22Rv1 (cell line): ENCODE measurements around the gene HDLBP.

ENCODE experiments used
- H3K27ac ChIP-seq: fragments of 450-650 bp; 2 replicates; pipeline ENCODE4 v1.5.1; 2017
- ZFX ChIP-seq: fragments of 450-650 bp; IDR thresholded peaks from 2 replicates; pipeline ENCODE4 v1.6.1; 2017; ENCODE audit warnings: antibody characterized with exemption, borderline replicate concordance
- TF ChIP-seq, protein P1 (sequence below): fragments of 450-650 bp; IDR thresholded peaks from 2 replicates; pipeline ENCODE4 v1.5.1; 2017; ENCODE audit warnings: mild to moderate bottlenecking

Gene HDLBP

DNA sequence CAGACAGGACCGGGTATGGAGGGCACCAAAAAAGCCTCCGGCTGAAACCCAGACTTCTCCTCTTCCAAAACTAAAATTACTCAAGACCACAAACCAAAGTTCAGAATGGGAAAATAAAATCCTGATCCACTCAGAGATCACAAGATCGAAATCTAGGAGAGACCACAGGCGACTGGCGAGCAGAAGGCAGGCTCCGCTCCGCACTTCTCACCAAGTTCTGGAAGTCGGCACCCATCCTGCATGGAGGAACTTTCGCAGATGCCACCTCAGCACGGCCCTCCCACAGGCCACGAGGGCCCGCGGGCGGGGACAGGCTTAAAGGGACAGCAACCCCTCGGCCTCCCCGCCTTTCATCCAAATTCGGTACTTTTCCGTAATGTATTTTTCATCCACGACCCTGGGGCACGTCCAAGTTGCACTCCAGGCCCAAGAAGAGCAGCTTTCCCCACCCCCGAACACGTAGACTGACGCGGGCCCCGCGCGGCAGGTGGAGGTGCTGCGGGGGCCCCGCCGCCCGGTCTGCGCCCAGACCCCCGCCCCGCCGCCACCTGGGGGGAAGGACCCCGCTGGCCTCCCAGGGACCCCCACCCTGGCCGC, 43.7 kb downstream of the HDLBP start:
- TF ChIP-seq, protein P1, sequence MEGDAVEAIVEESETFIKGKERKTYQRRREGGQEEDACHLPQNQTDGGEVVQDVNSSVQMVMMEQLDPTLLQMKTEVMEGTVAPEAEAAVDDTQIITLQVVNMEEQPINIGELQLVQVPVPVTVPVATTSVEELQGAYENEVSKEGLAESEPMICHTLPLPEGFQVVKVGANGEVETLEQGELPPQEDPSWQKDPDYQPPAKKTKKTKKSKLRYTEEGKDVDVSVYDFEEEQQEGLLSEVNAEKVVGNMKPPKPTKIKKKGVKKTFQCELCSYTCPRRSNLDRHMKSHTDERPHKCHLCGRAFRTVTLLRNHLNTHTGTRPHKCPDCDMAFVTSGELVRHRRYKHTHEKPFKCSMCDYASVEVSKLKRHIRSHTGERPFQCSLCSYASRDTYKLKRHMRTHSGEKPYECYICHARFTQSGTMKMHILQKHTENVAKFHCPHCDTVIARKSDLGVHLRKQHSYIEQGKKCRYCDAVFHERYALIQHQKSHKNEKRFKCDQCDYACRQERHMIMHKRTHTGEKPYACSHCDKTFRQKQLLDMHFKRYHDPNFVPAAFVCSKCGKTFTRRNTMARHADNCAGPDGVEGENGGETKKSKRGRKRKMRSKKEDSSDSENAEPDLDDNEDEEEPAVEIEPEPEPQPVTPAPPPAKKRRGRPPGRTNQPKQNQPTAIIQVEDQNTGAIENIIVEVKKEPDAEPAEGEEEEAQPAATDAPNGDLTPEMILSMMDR = no peak
- TF ChIP-seq ZFX = no peak
- peak overlapping the region; percentile 74 for H3K27ac ChIP-seq

DNA sequence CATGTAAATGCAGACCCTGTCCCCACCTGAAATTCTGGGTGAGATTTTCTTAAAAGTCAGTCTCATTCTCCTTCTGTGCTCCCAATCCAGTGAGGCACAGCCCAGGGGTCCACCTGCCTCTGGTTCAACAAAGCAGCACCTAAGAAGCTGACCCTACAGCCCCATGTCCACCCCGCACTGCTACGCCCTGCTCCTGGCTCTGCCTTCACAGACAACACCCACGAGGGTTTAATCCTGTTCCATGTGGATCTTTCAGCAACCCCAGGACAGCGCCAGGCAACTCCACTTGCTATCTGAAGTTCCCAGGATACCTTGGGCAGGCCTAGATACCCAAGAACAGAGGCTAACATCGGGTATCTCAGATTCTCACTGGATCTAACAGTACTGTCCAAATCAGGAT, 44.9 kb downstream of the HDLBP start:
- H3K27ac ChIP-seq = no peak overlapping the region
- TF ChIP-seq, protein P1 = no peak
- no peak for TF ChIP-seq ZFX

DNA sequence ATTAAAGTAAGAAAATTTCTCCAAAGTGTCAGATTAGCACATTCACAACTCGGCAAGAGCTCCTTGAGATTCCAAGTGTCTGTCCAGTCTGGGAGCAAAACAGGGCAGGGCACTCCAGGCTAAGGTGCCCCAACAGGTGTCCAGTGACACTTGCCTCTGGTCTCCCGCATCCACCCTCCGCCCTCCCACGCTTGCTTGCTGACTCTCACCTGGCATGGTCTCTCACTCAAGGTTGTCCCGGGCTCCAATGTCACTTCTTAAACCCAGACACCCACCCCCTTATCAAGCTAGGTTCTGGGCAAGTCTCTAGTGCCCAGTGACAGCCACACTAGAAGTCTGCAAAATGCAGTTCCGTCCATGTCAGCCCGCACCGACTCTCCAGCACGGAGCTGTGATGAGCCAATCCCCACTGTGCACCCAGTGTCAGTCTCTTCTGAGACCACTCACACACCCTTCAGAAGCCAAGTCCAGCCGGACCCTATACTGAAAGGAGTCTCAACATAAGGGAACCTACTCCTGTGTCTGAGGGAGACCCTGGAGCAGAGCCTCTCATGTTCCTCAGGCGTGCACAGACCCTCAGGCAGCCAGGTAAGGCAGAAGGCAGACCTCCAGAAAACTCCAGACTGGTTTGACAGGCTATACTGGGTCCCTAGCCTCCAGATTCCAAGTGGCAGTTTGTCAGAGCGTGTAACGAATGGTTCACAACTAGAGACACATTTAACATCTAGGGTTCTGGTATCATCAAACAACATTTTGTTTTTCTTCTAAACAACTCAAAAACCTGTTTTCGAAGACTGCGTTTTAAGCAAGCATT, 45.6 kb downstream of the HDLBP start:
- TF ChIP-seq ZFX = no peak
- no peak overlapping the region for H3K27ac ChIP-seq

GRCh38 chr2:241268716-241269445, 46.6 kb downstream of the HDLBP start:
- no peak overlapping the region for H3K27ac ChIP-seq
- TF ChIP-seq, protein P1 = no peak
- TF ChIP-seq ZFX = no peak

GRCh38 chr2:241268306-241268705, 47.2 kb downstream of the HDLBP start:
- TF ChIP-seq, protein P1 = no peak
- TF ChIP-seq ZFX = no peak

DNA sequence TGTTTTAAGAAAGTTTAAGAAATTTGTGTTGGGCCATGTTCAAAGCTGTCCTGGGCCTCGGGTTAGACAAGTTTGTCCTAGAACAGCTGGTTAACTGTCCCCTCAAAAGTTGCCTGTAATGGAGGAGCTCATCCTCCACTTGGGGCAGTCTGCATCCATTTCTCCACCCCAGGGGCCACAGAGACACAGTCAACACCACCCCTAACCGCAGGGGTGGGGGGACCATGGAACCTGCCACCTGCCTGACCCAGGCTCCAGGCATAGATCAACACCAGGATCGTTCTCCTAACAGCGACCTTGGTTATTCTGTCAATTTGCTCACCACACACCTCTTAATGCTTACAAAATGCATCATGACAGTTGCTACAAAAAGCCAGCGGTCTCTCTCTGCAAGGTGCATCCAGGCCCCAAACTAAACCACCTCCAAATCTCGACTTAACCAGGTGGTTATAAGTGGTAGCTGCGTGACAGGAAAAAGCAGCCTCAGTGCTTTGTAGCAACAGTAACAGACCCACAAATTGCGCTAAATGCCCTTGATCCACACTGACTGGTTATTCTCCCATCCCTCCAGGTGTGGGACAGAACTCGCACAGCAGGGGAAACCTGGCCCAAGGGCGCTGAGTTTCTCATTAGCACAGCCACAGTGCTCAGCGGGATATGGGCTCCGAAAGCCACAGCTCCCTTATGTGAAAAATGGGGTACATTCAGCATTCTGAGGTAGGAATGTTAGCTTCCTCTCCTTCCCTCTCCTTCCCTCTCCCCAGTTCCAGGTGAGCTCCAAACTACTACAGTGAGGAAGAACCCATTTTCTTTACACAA, 48.0 kb downstream of the HDLBP start:
- H3K27ac ChIP-seq = no peak overlapping the region
- no peak for TF ChIP-seq ZFX
- TF ChIP-seq, protein P1 = no peak

More at GRCh38 chr2:241268306-241268705, 47.2 kb downstream of the HDLBP start:
- H3K27ac ChIP-seq = no peak overlapping the region

- TF ChIP-seq, protein P1 = no peak
- TF ChIP-seq ZFX = no peak
- H3K27ac ChIP-seq = no peak overlapping the region
These were observed 50.0 kb downstream of the HDLBP start for GRCh38 chr2:241265506-241265905.
